ENCODE measurements around the gene ZMYND11. TPM values are rescaled to one million over a fixed set of nuclear protein-coding genes. Genes with fewer than 3 reads are reported as not detected.

The ZMYND11 gene
- polyA plus RNA-seq, 1 donor (not counting 4 experiments of a cell fraction or from before 2014, with no cell fraction given): 36.1 TPM

DNA sequence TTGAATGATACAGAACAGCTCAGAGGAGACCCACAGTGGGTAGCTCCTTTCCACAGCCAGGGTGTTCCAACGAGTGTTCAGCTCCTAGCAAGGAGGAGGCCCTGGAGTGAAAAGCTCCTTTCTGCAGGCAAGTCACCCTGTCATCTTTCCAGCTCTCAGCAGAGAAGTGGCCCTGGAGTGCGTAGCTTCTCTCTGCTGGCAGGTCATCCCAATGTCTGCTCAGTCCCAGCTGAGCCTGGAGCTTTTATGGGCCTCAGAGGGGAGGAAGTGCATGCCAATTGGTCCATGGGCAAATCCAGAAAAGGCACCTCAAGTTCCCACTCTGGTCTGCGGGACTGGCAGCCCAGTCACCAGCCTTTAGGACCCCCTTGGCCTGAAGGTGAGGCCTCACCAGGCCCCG, 30.8 kb upstream of the ZMYND11 start:
- no peaks in the 10 kb centered on the region for H3K27me3 ChIP-seq (ENCODE audit: control insufficient read depth, extremely low read depth, insufficient read depth, low read length)
- no peaks in the 10 kb centered on the region for H4K20me1 ChIP-seq (ENCODE audit: control insufficient read depth, extremely low read depth, insufficient read depth, low read length)
- H3K4me2 ChIP-seq (ENCODE audit: control insufficient read depth, extremely low read depth, insufficient read depth, low read depth, low read length): no peak overlapping the region
- no peaks in the 10 kb centered on the region for H3K79me2 ChIP-seq (ENCODE audit: control insufficient read depth, insufficient read depth, low read length)
- no peak overlapping the region for H2AFZ ChIP-seq (ENCODE audit: control insufficient read depth, low read length)
- no peak overlapping the region for H3K4me3 ChIP-seq (ENCODE audit: control insufficient read depth in 2 of 3, extremely low read depth in 1 of 3, insufficient read depth in 2 of 3, low read depth in 1 of 3, low read length in 3 of 3)
- no peak overlapping the region for H3K9ac ChIP-seq (ENCODE audit: control insufficient read depth, extremely low read depth, insufficient read depth, low read length)
- H3K36me3 ChIP-seq (ENCODE audit: control insufficient read depth in 2 of 2, extremely low read depth in 1 of 2, insufficient read depth in 2 of 2, low read length in 2 of 2): no peaks in the 10 kb centered on the region
- no peaks in the 10 kb centered on the region for H3K9me3 ChIP-seq (ENCODE audit: control insufficient read depth, low read depth, low read length)
- FAIRE-seq (no peak), DNase-seq (ENCODE audit: low read depth, low spot score) (no peak)
- no peaks in the 10 kb centered on the region for H3K4me1 ChIP-seq (ENCODE audit: control insufficient read depth, extremely low read depth, insufficient read depth, low read length)
- no peaks in the 10 kb centered on the region for H3K9me1 ChIP-seq (ENCODE audit: control insufficient read depth, extremely low read depth, insufficient read depth, low read length)
- TF ChIP-seq EZH2 (IDR thresholded peaks at IDR 0.05; ENCODE audit: low read length): no peak
- TF ChIP-seq, protein P1, sequence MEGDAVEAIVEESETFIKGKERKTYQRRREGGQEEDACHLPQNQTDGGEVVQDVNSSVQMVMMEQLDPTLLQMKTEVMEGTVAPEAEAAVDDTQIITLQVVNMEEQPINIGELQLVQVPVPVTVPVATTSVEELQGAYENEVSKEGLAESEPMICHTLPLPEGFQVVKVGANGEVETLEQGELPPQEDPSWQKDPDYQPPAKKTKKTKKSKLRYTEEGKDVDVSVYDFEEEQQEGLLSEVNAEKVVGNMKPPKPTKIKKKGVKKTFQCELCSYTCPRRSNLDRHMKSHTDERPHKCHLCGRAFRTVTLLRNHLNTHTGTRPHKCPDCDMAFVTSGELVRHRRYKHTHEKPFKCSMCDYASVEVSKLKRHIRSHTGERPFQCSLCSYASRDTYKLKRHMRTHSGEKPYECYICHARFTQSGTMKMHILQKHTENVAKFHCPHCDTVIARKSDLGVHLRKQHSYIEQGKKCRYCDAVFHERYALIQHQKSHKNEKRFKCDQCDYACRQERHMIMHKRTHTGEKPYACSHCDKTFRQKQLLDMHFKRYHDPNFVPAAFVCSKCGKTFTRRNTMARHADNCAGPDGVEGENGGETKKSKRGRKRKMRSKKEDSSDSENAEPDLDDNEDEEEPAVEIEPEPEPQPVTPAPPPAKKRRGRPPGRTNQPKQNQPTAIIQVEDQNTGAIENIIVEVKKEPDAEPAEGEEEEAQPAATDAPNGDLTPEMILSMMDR (optimal IDR thresholded peaks at IDR 0.05 in 1 of 3, IDR thresholded peaks at IDR 0.05 in 1 of 3, conservative IDR thresholded peaks at IDR 0.05 in 1 of 3; ENCODE audit: extremely low read depth in 1 of 3, insufficient read depth in 2 of 3, low read length in 3 of 3): no peak
- dilution Hi-C loops (cut with MboI; ENCODE audit: extremely low pct_ligation_motif_present, low sequenced_read_pairs): no loop called here
- H3K27ac ChIP-seq (ENCODE audit: control insufficient read depth, insufficient read depth, low read length): no peak overlapping the region

DNA sequence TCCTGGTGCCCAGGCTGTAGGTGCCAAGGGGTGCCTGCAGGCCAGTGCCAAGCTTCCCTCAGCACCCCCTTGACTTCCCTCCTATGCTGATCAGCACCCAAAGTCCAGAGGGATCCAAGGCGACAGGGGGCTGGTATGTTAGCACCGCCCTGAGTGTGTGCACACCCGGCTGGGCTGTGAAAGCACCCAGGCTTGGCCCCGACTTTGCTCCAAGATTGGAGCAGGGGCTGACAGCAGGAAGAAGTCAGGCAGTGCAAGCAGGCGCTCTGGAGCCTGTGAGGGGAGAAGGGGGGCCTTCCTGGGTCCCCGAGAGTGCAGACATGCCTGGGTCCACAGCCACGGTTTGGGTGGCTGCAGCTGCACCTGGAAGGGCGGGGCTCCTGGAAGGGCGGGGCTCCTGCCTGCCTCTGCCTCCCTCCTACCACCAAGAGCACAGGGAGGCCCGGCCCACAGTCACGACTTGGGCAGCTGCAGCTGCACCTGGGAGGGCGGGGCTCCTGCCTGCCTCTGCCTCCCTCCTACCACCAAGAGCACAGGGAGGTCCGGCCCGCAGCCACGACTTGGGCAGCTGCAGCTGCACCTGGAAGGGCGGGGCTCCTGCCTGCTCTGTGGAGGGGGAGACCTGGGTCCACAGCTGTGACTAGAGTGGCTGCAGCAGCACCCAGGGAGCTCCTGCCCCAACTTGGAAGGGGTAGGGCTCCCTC, 30.2 kb upstream of the ZMYND11 start:
- Histone ChIP-seq H3K4me1 (ENCODE audit: control insufficient read depth, extremely low read depth, insufficient read depth, low read length) (no peaks in the 10 kb centered on the region), H4K20me1 (ENCODE audit: control insufficient read depth, extremely low read depth, insufficient read depth, low read length) (no peaks in the 10 kb centered on the region), H3K9ac (ENCODE audit: control insufficient read depth, extremely low read depth, insufficient read depth, low read length) (no peak overlapping the region), H3K27me3 (ENCODE audit: control insufficient read depth, extremely low read depth, insufficient read depth, low read length) (no peaks in the 10 kb centered on the region), H3K4me3 (ENCODE audit: control insufficient read depth in 2 of 3, extremely low read depth in 1 of 3, insufficient read depth in 2 of 3, low read depth in 1 of 3, low read length in 3 of 3) (no peak overlapping the region), H3K79me2 (ENCODE audit: control insufficient read depth, insufficient read depth, low read length) (no peaks in the 10 kb centered on the region), H3K4me2 (ENCODE audit: control insufficient read depth, extremely low read depth, insufficient read depth, low read depth, low read length) (no peak overlapping the region), H3K27ac (ENCODE audit: control insufficient read depth, insufficient read depth, low read length) (no peak overlapping the region), H3K9me1 (ENCODE audit: control insufficient read depth, extremely low read depth, insufficient read depth, low read length) (no peaks in the 10 kb centered on the region), H3K36me3 (ENCODE audit: control insufficient read depth in 2 of 2, extremely low read depth in 1 of 2, insufficient read depth in 2 of 2, low read length in 2 of 2) (no peaks in the 10 kb centered on the region), H2AFZ (ENCODE audit: control insufficient read depth, low read length) (no peak overlapping the region), H3K9me3 (ENCODE audit: control insufficient read depth, low read depth, low read length) (no peaks in the 10 kb centered on the region)
- TF ChIP-seq, protein P1 (optimal IDR thresholded peaks at IDR 0.05 in 1 of 3, IDR thresholded peaks at IDR 0.05 in 1 of 3, conservative IDR thresholded peaks at IDR 0.05 in 1 of 3; ENCODE audit: extremely low read depth in 1 of 3, insufficient read depth in 2 of 3, low read length in 3 of 3): no peak
- TF ChIP-seq EZH2 (IDR thresholded peaks at IDR 0.05; ENCODE audit: low read length): no peak
- DNase-seq (ENCODE audit: low read depth, low spot score) (no peak), FAIRE-seq (no peak)
- dilution Hi-C loops (cut with MboI; ENCODE audit: extremely low pct_ligation_motif_present, low sequenced_read_pairs): no loop called here

Measured in keratinocyte (primary cell).